Hematopoietic multipotent progenitor cell treated with erythropoietin and hydrocortisone succinate and interleukin-3 and kit ligand, for 17 days (in vitro differentiated cells): ENCODE results near the gene PIGN.
A peak's percentile ranks its signal among the peaks of the same experiment; 100 is the strongest.

Experiments used
- DNase-seq: peaks from one replicate; pipeline ENCODE4 v3.0.0-alpha.2; 2015; ENCODE audit warnings: low spot score

Gene PIGN, protein sequence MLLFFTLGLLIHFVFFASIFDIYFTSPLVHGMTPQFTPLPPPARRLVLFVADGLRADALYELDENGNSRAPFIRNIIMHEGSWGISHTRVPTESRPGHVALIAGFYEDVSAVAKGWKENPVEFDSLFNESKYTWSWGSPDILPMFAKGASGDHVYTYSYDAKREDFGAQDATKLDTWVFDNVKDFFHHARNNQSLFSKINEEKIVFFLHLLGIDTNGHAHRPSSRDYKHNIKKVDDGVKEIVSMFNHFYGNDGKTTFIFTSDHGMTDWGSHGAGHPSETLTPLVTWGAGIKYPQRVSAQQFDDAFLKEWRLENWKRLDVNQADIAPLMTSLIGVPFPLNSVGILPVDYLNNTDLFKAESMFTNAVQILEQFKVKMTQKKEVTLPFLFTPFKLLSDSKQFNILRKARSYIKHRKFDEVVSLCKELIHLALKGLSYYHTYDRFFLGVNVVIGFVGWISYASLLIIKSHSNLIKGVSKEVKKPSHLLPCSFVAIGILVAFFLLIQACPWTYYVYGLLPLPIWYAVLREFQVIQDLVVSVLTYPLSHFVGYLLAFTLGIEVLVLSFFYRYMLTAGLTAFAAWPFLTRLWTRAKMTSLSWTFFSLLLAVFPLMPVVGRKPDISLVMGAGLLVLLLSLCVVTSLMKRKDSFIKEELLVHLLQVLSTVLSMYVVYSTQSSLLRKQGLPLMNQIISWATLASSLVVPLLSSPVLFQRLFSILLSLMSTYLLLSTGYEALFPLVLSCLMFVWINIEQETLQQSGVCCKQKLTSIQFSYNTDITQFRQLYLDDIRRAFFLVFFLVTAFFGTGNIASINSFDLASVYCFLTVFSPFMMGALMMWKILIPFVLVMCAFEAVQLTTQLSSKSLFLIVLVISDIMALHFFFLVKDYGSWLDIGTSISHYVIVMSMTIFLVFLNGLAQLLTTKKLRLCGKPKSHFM

DNA sequence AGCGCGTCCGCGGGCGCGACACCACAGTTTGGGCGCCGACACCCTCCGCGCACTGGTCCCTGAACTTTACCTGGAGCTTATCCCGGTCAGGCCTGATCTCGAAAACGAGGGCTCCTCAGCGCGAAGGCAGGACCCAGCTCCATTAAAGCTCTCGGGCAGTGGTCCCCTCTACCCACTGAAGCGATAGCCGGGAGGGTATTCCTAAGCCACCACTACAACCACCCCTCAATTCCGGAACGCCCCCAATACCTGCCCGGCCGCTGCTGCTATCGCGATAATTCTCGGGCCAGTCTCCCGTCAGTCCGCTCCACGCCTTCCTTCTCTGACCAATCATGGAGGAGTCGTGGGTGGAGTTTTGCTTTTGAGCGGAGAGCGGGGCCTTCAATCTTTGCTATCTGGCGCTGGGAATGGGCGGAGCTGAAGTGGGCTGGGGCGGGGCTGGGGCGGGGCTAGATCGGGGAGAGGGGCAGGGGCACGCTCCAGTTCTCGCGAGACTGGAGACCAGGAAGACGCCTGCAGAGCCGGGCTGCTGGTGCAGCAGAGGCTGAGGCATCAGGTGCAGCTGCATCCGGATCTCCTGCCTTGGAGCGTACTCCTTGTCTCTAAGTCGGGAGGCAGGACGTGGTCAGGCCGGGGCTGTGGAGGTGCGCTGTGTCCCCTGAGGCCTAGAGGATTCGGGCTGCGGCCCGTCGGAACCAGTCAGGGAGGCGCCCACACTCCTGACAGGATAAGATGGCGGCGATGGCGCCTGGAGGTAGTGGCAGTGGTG is at the start of gene PIGN, which contains the start of gene RELCH:
Gene PIGN (minus strand): TSS at position 283 of the 769 bp plus-strand sequence. CDS start 25,703 bp downstream, outside the sequence.
Gene RELCH (plus strand): TSS at position 482 of the 769 bp plus-strand sequence. CDS start 251 bp downstream, at position 733.
- peak; percentile 99 for DNase-seq

DNA sequence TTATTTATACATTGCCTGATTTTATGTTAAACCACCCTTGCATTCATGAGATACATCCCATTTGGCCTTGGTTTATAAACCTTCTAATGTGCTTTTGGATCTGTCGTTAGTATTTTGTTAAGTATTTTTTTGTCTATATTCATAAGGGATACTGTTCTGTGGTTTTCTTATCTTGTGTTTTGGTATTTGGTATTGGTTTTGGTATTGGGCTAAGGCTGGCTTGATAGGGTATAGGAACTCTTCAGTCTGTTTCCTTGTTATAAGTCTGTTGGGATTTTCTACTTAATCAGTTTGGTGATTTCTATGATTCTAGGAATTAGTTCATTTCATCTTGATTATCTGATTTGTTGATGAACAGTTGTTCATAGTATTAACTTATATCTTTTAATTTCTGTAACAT is 49.4 kb upstream of the PIGN start:
- no peak for DNase-seq

DNA sequence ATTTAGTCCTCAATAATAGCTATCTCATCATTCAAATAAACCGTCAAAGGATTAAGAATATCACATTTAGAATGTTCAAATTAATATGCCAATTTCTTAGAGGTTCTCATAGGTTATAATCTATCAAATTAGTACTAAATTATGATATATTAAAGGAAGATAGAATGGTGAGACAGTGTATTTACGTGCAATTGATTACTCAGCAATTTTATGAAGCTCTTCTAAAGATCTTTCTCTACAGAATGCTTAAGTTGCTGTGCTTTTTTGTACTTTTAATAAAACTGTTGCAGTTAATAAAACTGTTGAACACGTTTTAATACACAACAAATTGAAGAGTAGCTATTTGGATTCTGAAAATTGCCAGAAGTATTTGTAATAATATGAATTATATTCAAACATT is 39.2 kb upstream of the PIGN start:
- no peak for DNase-seq

DNA sequence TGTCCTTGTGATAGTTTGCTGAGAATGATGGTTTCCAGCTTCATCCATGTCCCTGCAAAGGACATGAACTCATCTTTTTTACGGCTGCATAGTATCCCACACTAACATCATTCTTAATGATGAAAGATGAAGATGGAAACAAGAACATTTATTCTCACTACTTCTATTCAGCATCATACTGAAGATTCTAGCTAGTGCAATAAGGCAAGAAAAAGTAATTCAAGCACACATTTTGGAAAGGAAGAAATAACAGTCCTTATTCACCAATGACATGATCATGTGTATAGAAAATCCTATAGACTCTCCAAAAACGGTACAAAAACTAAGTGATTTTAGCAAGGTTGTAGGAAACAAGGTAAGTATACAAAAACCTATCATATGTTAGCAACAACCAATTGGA is 37.4 kb upstream of the PIGN start:
- no peak for DNase-seq

DNA sequence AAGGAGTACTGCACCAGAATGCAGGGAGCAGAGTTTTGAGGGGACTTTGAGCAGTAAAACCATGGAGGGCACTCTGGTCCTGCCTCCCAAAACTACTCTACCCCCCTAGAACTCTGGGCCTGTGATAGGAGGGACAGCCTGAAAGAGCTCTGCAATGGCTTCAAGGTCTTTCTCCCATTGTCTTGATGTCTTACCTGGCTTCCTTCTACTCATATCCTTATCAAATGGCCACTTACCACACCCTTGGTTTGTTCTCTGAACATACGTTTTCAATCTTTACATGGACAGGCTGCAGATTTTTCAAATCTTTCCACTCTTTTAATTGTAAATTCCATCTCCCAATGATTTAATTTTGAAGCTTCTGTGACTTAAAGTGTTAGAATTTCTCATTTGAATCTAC is 27.9 kb upstream of the PIGN start:
- no peak for DNase-seq

DNA sequence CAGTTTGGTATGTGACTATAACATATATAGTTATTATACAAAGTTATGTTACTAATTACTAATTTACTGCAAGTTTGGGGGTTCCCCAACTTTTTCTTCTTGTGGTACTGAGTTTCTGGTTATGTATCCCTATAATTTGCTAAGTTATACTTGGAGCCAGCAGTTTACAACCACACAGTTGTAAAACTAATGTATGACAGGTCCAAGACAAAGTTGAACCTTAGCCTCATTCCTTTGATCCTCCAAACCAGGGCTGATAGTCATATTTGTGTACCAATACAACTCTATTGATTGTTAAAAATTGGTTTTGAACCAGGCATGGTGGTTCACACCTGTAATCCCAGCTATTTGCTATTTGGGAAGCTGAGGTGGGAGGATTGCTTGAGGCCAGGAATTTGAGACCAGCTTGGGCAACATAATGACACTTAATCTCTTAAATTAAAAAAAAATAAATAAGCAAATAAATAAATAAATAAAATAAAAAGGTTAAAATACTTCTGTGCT is 24.5 kb upstream of the PIGN start:
- no peak for DNase-seq

DNA sequence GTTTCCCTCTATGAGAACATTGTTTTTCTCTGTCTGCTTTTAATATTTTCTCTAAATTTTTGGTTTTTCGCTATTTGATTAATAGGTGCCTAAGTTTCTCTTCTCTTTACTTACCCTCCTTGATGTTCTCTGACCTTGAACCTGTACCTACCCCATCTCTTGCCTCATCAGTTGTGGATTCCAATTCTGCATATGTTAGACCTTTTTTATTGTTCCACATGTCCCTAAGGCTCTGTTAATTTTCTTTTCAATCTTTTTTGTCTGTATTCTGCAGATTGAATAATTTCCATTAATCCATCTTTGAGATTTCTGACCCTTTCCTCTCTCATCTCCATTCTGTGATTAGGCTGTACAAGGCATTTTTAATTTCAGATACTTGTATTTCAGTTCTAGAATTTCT is 23.3 kb upstream of the PIGN start:
- DNase-seq, result no peak

DNA sequence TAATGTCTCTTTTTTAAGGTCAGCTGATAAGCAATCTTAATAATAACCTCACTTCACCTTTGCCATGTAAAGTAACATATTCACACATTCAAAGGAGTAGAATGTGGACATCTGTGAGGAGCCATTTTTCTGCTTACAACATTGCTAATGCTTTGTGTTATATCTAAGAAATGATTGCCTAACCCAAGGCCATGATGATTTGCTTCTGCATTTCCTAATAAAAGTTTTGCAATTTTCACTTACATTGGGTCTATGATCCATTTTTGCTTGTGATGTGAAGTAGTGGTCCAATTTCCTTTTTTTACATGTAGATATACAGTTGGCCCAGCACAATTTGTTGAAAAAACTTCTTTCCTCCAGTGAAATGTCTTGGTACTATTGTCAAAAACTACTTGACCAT is 22.2 kb upstream of the PIGN start:
- DNase-seq, result no peak

DNA sequence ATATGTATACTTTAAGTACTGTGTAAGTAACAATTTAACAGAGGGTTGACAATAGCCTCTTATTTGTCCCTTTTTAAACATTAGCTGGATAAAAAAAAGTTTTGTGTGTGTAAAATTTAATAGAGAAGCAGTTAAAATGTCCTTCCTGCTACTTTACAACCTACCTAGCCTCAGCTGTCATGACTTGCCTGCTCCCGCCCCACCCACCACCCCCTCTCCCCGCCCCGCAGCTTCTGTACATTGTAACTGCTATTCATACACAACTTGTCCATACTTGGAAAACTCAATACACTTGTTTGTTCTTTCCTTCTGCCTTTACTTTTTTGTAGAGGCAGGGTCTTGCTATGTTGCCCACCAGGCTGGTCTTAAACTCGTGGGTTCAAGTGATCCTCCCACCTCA is 19.7 kb upstream of the PIGN start:
- no peak for DNase-seq

DNA sequence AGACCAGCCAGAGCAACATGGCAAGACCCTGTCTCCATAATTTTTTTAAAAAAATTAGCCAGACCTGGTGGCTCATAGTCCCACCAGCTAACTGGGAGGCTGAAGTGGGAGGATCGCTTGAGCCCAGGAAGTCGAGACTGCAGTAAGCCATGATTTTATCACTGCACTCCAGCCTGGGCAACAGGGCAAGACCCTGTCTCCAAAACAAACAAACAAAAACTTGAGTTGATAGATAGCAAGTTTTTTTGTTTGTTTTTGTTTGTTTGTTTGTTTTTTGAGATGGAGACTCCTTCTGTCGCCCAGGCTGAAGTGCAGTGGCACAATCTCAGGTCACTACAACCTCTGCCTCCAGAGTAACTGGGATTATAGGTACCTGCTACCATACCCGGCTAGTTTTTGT is 19.0 kb upstream of the PIGN start:
- no peak for DNase-seq

DNA sequence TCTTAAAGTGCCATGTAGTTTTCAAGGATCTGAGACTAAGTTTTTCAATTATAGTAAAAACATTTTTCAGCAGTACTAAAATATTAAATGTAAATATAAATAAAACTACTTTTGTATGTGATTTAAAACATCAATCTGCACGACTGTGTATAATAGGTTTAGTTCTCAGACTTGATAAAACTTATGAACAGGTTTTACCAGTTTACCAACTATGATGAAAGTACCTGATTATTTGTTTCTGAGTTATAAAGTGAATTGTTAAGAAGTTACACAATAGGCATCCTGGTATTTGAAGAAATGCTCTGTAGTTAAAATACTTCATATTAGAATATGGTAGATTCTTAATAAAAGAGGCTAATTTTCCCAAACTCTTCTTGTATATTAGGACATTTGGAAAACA is 15.0 kb upstream of the PIGN start:
- DNase-seq, result no peak

DNA sequence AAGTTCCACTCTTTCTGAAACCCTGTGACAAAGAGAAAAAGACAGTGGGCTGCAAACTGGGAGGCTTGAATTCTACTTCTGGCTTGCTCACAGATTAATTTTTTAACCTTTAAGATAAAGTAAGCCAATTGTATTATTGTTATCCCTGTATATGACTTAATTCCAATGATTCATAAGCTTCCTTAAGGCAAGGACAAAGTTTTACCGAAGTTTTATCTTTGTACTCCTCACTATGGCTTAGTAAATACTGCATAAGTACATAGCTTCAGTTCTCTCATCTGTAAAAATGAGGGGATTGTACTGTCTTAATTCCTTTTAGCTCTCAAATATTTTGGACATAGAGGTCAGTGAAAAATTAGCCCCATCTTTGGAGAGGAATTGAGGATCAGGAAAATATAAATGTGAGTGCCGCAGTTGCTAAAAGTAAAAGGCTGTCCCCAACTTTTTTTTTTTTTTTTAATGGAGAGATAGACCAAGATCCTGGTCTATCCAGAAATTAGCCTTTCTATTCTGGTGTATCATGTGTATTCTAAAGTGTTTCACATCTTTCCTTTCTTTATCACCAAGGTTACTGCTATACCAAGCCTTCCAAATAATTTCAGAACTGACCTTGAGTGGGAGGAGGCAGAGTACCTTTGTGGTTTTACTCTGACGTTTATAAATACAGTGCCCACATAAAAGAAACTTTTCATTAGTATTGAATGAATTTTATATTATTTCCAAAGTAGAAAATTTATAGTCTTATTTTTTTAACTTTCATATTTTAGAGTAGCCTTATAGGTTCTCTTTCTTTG is 13.5 kb upstream of the PIGN start:
- no peak for DNase-seq

DNA sequence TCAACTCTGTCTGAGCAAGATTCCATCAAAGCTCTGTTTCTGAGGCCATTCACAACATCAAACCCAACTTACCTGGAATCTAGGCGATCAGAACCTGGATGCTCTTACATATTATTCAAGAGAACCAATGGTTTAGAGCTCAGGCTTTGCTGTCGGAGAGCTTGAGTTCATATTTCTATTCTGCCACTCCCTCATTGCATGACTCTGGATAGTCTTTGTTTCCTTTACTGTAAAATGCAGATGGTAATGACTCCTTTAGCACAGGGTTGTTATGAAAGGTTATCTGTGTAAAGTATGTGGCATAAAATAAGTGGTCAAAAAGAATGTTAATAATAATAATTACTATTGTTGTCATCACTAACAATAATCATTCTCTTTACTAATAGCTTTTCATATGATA is 12.8 kb upstream of the PIGN start:
- DNase-seq, result no peak

DNA sequence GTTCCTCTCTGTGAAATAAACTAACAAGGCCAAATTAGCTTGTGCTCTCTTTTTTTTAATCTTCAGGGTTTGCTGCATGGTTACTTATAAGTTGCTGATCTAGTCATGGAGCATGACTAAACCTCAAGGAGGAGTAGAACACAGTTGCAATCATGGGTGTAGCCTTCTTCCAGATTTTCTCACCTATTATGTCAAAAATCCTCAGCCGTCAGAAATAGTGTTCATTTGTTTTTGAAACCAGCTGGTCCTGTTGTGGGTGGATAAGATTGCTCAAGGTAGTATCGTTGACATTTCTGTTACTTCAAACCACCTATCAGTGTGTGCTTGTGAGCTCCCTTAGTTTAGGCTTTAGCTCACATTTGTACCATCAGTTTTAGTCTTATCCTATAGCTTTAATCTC is 11.4 kb upstream of the PIGN start:
- DNase-seq, result no peak

DNA sequence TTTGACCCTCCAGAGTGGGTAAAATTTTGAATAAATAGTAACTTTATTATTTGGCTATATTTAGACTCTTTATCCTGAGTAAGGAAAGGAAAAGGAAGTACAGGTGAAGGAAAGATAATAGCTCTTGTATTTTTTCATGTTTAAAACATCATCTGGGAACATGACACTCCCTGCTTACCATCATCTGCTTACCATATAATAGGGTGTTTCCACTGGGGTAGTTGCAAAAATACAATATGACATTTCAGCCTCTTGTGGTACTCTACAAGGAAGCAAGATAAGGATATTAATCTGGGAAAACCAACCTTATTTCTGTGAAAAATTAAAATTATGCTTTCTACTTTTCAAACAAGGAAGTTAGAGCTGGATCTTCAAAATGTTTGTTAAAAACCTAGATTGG is 10.1 kb upstream of the PIGN start:
- DNase-seq, result no peak

DNA sequence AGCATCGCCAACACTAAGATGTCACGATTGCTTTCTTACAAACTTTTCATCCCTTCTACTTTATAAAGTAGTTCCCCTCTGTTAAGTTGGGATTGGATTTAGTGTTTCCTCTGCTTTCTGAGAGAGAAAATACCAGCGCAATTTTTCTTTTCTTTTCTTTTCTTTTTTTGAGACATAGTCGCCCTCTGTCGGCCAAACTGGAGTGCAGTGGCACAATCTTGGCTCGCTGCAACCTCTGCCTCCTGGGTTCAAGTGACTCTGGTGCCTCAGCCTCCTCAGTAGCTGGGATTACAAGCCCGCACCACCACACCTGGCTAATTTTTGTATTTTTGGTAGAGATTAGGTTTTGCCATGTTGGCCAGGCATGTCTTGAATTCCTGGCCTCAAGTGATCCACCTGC is 9.2 kb upstream of the PIGN start:
- peak; percentile 33 for DNase-seq

DNA sequence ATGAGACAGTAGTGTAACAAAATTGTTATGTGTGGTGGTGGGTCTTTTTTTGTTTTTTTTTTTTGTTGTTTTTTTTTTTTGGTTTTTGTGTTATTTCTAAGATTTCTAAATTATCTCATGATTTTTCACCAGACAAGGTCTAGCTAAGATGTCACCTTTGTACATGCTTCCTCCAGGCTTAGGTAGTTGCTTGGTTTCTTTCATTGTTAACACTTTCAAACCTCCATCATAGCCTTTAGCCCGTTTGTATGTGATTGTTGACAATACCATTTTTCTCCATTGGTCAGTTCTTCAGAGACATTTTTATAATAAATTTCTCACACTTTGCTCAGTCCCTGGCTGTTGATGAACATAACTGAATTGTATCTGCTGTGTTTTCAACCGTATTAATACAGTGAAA is 2.4 kb upstream of the PIGN start:
- DNase-seq, result no peak

DNA sequence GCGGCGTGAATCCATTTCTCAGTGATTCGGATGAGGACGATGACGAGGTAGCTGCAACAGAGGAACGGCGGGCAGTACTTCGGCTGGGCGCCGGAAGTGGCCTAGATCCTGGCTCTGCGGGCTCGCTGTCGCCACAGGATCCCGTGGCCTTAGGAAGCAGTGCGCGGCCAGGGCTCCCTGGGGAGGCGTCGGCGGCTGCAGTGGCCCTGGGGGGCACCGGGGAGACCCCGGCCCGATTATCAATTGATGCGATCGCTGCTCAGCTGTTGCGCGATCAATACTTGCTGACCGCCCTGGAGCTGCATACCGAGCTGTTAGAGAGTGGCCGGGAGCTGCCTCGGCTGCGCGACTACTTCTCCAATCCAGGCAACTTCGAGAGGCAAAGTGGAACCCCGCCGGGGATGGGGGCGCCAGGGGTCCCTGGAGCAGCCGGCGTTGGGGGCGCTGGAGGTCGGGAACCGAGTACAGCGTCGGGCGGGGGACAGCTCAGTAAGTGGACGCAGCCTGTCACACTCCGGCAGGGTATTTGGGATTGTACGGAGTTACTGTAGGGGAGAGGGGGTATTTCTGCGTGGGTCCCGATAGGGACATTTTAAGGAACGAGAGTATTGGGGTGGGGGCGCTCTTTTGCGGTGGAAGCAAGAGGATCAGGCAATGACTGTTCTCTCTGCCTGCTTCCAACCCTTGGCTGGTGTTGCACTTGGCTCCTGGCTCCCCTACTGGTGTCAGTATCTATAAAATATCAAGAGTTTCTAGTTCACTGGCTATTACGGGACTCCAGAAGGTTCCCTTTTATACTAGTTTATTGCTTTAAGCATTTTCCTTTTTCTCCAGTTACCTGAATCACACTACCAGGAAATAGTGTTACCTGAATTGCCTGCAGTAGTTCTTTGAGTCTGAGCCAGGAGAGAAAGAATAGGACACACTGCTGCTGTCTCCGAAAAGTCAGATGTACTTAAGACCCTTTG is 971 bp upstream of the PIGN start:
- peak; percentile 39 for DNase-seq

DNA sequence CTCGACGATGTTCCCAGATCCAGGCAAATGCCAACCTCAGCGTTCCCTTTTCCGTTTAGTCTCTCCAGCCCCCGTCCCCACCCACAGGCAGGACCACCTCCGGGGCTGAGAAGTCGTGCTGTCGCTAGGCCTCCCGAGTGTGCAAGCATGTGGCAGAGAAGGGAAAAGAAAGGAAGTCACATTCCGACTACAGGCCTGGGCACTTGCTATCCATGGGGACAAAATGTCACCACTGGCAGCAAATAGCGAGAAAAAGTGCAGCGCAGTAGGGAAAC is 420 bp downstream of the PIGN start:
- no peak for DNase-seq

DNA sequence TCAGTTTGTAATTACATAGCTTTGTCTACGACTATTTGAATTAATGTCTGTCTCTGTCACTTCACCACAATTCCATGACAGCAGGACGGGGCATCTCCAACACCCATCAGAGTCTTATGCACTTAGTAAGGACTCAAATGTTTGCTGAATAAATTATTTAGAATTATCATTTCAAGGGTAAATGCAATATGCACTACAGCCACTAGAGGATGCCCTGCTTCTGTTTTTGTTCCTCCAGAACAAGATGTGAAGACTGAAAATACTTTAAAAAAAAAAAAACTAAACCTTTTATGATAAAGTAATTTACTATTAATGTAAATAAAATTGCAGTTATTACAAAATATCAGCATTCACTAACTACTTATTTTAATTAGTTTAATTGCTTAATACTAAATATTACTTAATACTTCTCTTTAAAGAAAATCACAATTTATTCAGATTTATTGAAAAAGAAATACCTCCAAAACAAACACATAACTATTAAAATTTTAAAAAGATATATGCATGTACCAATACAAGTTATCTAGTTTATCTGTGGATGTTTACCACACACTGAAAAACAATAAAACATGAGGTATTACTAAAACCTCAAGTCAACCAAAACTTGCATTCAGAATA is 3.2 kb downstream of the PIGN start:
- DNase-seq, result peak; percentile 78
